ENCODE data around the gene FANCG. TPM values are rescaled to one million over a fixed set of nuclear protein-coding genes. Genes with fewer than 3 reads are reported as not detected.
A peak's percentile ranks its signal among the peaks of the same experiment; 100 is the strongest.

FANCG gene
- total RNA-seq, 2 donors from 2014 or later: 94.7 to 112 TPM

DNA sequence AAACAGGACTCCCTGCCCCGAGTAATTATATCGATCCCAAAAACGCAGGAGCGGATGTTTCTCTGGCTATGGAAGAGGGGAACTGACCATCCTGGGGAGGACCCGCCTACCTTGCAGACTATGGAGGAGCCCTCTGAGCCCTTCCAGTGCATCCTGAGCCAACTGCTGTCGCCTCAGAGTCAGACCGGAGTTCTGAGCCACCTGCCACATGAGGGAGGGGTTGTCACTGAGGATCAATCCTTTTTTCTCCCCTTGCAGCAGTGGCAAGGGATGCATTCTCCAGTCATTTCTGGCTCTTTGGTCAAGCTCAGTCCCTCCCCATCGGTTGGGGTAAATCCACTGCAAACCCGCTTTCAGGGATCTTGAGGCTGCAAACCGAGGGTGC, 709 bp downstream of the FANCG start:
- Mint-ChIP-seq H3K4me1 (peaks cover 10% of the 10 kb centered on the region), H3K27ac (peak overlapping the region; percentile 89), H3K27me3 (ENCODE audit: insufficient read depth) (no peaks in the 10 kb centered on the region), H3K36me3 (ENCODE audit: low read depth) (peaks cover 39% of the 10 kb centered on the region), H3K9me3 (no peaks in the 10 kb centered on the region), H3K4me3 (peak overlapping the region; percentile 80)
- no peak for DNase-seq
- H3K27me3 ChIP-seq (ENCODE audit: control insufficient read depth, insufficient read depth, low read length, poor library complexity, severe bottlenecking): no peaks in the 10 kb centered on the region
- no peaks in the 10 kb centered on the region for H3K9me3 ChIP-seq (ENCODE audit: control insufficient read depth, low read length)
- peaks cover 3% of the 10 kb centered on the region for H3K4me1 ChIP-seq (ENCODE audit: control insufficient read depth, insufficient read depth, low read length)
- no peak overlapping the region for H3K27ac ChIP-seq (ENCODE audit: low read depth, low read length)
- no peak for TF ChIP-seq CTCF (conservative IDR thresholded peaks at IDR 0.05)
- H3K36me3 ChIP-seq (ENCODE audit: control insufficient read depth, insufficient read depth, low read length): peaks cover 34% of the 10 kb centered on the region
- WGBS, 2 experiments (ENCODE audit: insufficient coverage in 1 of 2, insufficient read length in 1 of 2): 1 to 9% methylated on average over 10 of the region's 10 CpGs
- H3K9ac ChIP-seq (ENCODE audit: extremely low read depth, low read length, poor library complexity, severe bottlenecking): peak overlapping the region; percentile 77
- H3K4me3 ChIP-seq (ENCODE audit: low read length): peak overlapping the region; percentile 94

GRCh38 chr9:35078066-35078465, 1.7 kb downstream of the FANCG start:
- Mint-ChIP-seq H3K27me3 (ENCODE audit: insufficient read depth) (no peaks in the 10 kb centered on the region), H3K4me3 (peak overlapping the region; percentile 80), H3K27ac (peak overlapping the region; percentile 89), H3K36me3 (ENCODE audit: low read depth) (peaks cover 45% of the 10 kb centered on the region), H3K4me1 (peaks cover 11% of the 10 kb centered on the region), H3K9me3 (no peaks in the 10 kb centered on the region)
- no peaks in the 10 kb centered on the region for H3K27me3 ChIP-seq (ENCODE audit: control insufficient read depth, insufficient read depth, low read length, poor library complexity, severe bottlenecking)
- peaks cover 3% of the 10 kb centered on the region for H3K4me1 ChIP-seq (ENCODE audit: control insufficient read depth, insufficient read depth, low read length)
- H3K9ac ChIP-seq (ENCODE audit: extremely low read depth, low read length, poor library complexity, severe bottlenecking): peak overlapping the region; percentile 77
- H3K36me3 ChIP-seq (ENCODE audit: control insufficient read depth, insufficient read depth, low read length): peaks cover 44% of the 10 kb centered on the region
- no peak for DNase-seq
- TF ChIP-seq CTCF (conservative IDR thresholded peaks at IDR 0.05): no peak
- 82 to 88% methylated on average over 4 of the region's 4 CpGs for WGBS, 2 experiments (ENCODE audit: insufficient coverage in 1 of 2, insufficient read length in 1 of 2)
- H3K27ac ChIP-seq (ENCODE audit: low read depth, low read length): no peak overlapping the region
- no peaks in the 10 kb centered on the region for H3K9me3 ChIP-seq (ENCODE audit: control insufficient read depth, low read length)
- H3K4me3 ChIP-seq (ENCODE audit: low read length): peak overlapping the region; percentile 94

DNA sequence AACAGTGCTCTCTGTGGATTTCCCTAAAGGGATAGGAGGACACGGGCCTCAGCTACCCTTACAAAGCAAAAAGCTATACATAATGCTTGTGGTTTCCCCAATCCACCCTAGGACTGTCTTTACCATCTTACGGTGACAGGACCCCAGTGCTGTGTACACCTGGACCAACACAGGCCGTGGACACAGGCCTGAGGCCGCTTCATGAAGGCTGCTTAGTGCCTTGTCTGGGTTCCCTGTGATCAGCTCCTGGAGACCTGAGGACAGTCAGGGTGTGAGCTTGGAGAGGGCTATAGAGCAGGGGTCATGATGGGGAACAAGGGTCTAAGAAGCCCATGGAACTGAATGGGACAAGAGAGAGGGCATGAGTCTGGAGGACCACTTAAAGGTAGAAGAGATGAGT, 2.9 kb downstream of the FANCG start:
- H3K27me3 Mint-ChIP-seq (ENCODE audit: insufficient read depth): no peaks in the 10 kb centered on the region
- H3K36me3 Mint-ChIP-seq (ENCODE audit: low read depth): peaks cover 45% of the 10 kb centered on the region
- H3K4me1 Mint-ChIP-seq: peaks cover 14% of the 10 kb centered on the region
- TF ChIP-seq CTCF (conservative IDR thresholded peaks at IDR 0.05): no peak
- H3K27ac ChIP-seq (ENCODE audit: low read depth, low read length): no peak overlapping the region
- H3K4me3 Mint-ChIP-seq: no peak overlapping the region
- no peaks in the 10 kb centered on the region for H3K27me3 ChIP-seq (ENCODE audit: control insufficient read depth, insufficient read depth, low read length, poor library complexity, severe bottlenecking)
- 90% methylated on average over 4 of the region's 4 CpGs for WGBS, 2 experiments (ENCODE audit: insufficient coverage in 1 of 2, insufficient read length in 1 of 2)
- no peak overlapping the region for H3K27ac Mint-ChIP-seq
- peaks cover 3% of the 10 kb centered on the region for H3K4me1 ChIP-seq (ENCODE audit: control insufficient read depth, insufficient read depth, low read length)
- no peaks in the 10 kb centered on the region for H3K9me3 Mint-ChIP-seq
- no peak overlapping the region for H3K4me3 ChIP-seq (ENCODE audit: low read length)
- H3K36me3 ChIP-seq (ENCODE audit: control insufficient read depth, insufficient read depth, low read length): peaks cover 44% of the 10 kb centered on the region
- no peak overlapping the region for H3K9ac ChIP-seq (ENCODE audit: extremely low read depth, low read length, poor library complexity, severe bottlenecking)
- DNase-seq: no peak
- H3K9me3 ChIP-seq (ENCODE audit: control insufficient read depth, low read length): no peaks in the 10 kb centered on the region

All from endodermal cell (in vitro differentiated cells).